ENCODE results near the gene OR4F15. TPM values are rescaled to one million over a fixed set of nuclear protein-coding genes. Genes with fewer than 3 reads are reported as not detected.
"Not testable (repeated sequence)": the region's sequence is repeated elsewhere in the genome, so short reads cannot be mapped to it uniquely, and the experiment has no call there.

OR4F15 gene
- total RNA-seq (not detected in 2 replicates), polyA plus RNA-seq (not detected in 2 replicates)

GRCh38 chr15:101811902-101812301 lies at the start of gene OR4F15:
TSS of gene OR4F15 (plus strand) at chr15:101812202. CDS start at chr15:101818187, 5,985 bp downstream.
- no peak for DNase-seq (ENCODE audit: low read depth in 1 of 2, low spot score in 1 of 2)
- H3K4me1 ChIP-seq (ENCODE audit: low read depth) = no peaks in the 10 kb centered on the region
- H3K36me3 ChIP-seq = no peaks in the 10 kb centered on the region
- no peak within 1 kb of the TSS for H3K4me3 ChIP-seq
- TF ChIP-seq CTCF (IDR thresholded peaks at IDR 0.05; ENCODE audit: low read depth, low read length) = no peak
- peaks cover 2% of the 10 kb centered on the region for H3K27me3 ChIP-seq
- H3K9me3 ChIP-seq (ENCODE audit: low read depth) = no peaks in the 10 kb centered on the region
- H3K27ac ChIP-seq = no peak within 1 kb of the TSS

- not testable (repeated sequence) for H3K4me1 ChIP-seq (ENCODE audit: low read depth); DNase-seq (ENCODE audit: low read depth in 1 of 2, low spot score in 1 of 2); H3K9me3 ChIP-seq (ENCODE audit: low read depth); H3K4me3 ChIP-seq; H3K36me3 ChIP-seq; H3K27me3 ChIP-seq; H3K27ac ChIP-seq
Measured at GRCh38 chr15:101764669-101765339, 47.2 kb upstream of the OR4F15 start.

GRCh38 chr15:101765340-101765671 lies 46.7 kb upstream of the OR4F15 start:
- not testable (repeated sequence) for H3K9me3 ChIP-seq (ENCODE audit: low read depth); H3K27ac ChIP-seq; H3K4me3 ChIP-seq; H3K36me3 ChIP-seq; H3K4me1 ChIP-seq (ENCODE audit: low read depth); DNase-seq (ENCODE audit: low read depth in 1 of 2, low spot score in 1 of 2); H3K27me3 ChIP-seq

- DNase-seq (ENCODE audit: low read depth in 1 of 2, low spot score in 1 of 2) = no peak
- Histone ChIP-seq H3K4me3 (no peak overlapping the region), H3K27me3 (no peaks in the 10 kb centered on the region), H3K27ac (no peak overlapping the region), H3K9me3 (ENCODE audit: low read depth) (no peaks in the 10 kb centered on the region), H3K36me3 (no peaks in the 10 kb centered on the region), H3K4me1 (ENCODE audit: low read depth) (no peaks in the 10 kb centered on the region)
- TF ChIP-seq CTCF (IDR thresholded peaks at IDR 0.05; ENCODE audit: low read depth, low read length) = no peak
Measured at GRCh38 chr15:101765772-101766456, 46.1 kb upstream of the OR4F15 start.

GRCh38 chr15:101767083-101767640 lies 44.8 kb upstream of the OR4F15 start:
- H3K27me3 ChIP-seq; H3K4me3 ChIP-seq; DNase-seq (ENCODE audit: low read depth in 1 of 2, low spot score in 1 of 2); H3K36me3 ChIP-seq; H3K27ac ChIP-seq; H3K4me1 ChIP-seq (ENCODE audit: low read depth); H3K9me3 ChIP-seq (ENCODE audit: low read depth): not testable (repeated sequence)

GRCh38 chr15:101772921-101773320 lies 39.1 kb upstream of the OR4F15 start:
- H3K36me3 ChIP-seq = no peaks in the 10 kb centered on the region
- H3K4me1 ChIP-seq (ENCODE audit: low read depth) = no peaks in the 10 kb centered on the region
- DNase-seq (ENCODE audit: low read depth in 1 of 2, low spot score in 1 of 2) = no peak
- H3K9me3 ChIP-seq (ENCODE audit: low read depth) = no peaks in the 10 kb centered on the region
- H3K27me3 ChIP-seq = no peaks in the 10 kb centered on the region
- TF ChIP-seq CTCF (IDR thresholded peaks at IDR 0.05; ENCODE audit: low read depth, low read length) = no peak
- no peak overlapping the region for H3K27ac ChIP-seq
- no peak overlapping the region for H3K4me3 ChIP-seq

- H3K4me3 ChIP-seq = no peak overlapping the region
- peak; percentile 19 for TF ChIP-seq CTCF (IDR thresholded peaks at IDR 0.05; ENCODE audit: low read depth, low read length)
- DNase-seq (ENCODE audit: low read depth in 1 of 2, low spot score in 1 of 2) = peak in 1 of 2 donors; percentile 4
- no peaks in the 10 kb centered on the region for H3K27me3 ChIP-seq
- H3K4me1 ChIP-seq (ENCODE audit: low read depth) = no peaks in the 10 kb centered on the region
- H3K27ac ChIP-seq = no peak overlapping the region
- no peaks in the 10 kb centered on the region for H3K36me3 ChIP-seq
- H3K9me3 ChIP-seq (ENCODE audit: low read depth) = no peaks in the 10 kb centered on the region
Measured at GRCh38 chr15:101773496-101774100, 38.4 kb upstream of the OR4F15 start.
